Smooth muscle cell (in vitro differentiated cells): ENCODE measurements around the gene MAZ. TPM values are rescaled to one million over a fixed set of nuclear protein-coding genes. Genes with fewer than 3 reads are reported as not detected.
"Not testable (repeated sequence)": the region's sequence is repeated elsewhere in the genome, so short reads cannot be mapped to it uniquely, and the experiment has no call there.

Experiments used
- DNase-seq: peaks from one replicate; lab custom pipeline; 2025; ENCODE audit not compliant: unreplicated experiment; lab: John Stamatoyannopoulos, UW
- H2AFZ ChIP-seq: fragments of 200-600 bp; sonication (generic); 2 replicates; pipeline ENCODE4 v1.6.0; 2016; ENCODE audit warnings: antibody characterized with exemption, low read depth, mild to moderate bottlenecking
- H3F3A ChIP-seq: fragments of 200-600 bp; sonication (generic); 2 replicates; pipeline ENCODE4 v1.6.0; 2017; ENCODE audit warnings: antibody characterized with exemption, low read depth
- H3K27ac ChIP-seq: fragments of 200-600 bp; sonication (generic); 2 replicates; pipeline ENCODE4 v1.5.1; 2016; ENCODE audit warnings: low read depth, mild to moderate bottlenecking
- H3K27me3 ChIP-seq: fragments of 200-600 bp; sonication (generic); 2 replicates; pipeline ENCODE4 v1.6.1; 2016; ENCODE audit warnings: low read depth, mild to moderate bottlenecking
- H3K36me3 ChIP-seq: fragments of 200-600 bp; sonication (generic); 2 replicates; pipeline ENCODE4 v1.5.1; 2016; ENCODE audit warnings: low read depth
- H3K4me1 ChIP-seq: fragments of 200-600 bp; sonication (generic); 2 replicates; pipeline ENCODE4 v1.5.1; 2016; ENCODE audit warnings: low read depth
- H3K4me2 ChIP-seq: fragments of 200-600 bp; sonication (generic); 2 replicates; pipeline ENCODE4 v1.6.0; 2016; ENCODE audit warnings: mild to moderate bottlenecking
- H3K4me3 ChIP-seq: fragments of 200-600 bp; sonication (generic); 2 replicates; pipeline ENCODE4 v1.5.1; 2016; ENCODE audit warnings: mild to moderate bottlenecking
- H3K79me2 ChIP-seq: fragments of 200-600 bp; sonication (generic); 2 replicates; pipeline ENCODE4 v1.6.0; 2016; ENCODE audit warnings: low read depth, mild to moderate bottlenecking
- H3K9ac ChIP-seq: fragments of 200-600 bp; sonication (generic); 2 replicates; pipeline ENCODE4 v1.6.0; 2016; ENCODE audit warnings: low read depth
- H3K9me3 ChIP-seq: fragments of 200-600 bp; sonication (generic); replicated peaks from 2 replicates; pipeline ENCODE4 v1.5.1; 2016; ENCODE audit warnings: low read depth
- H4K20me1 ChIP-seq: fragments of 200-600 bp; sonication (generic); 2 replicates; pipeline ENCODE4 v1.6.0; 2016; ENCODE audit warnings: low read depth
- CTCF ChIP-seq: fragments of 200-600 bp; sonication (generic); IDR thresholded peaks from 2 replicates; pipeline ENCODE4 v1.5.1; 2017; ENCODE audit warnings: borderline replicate concordance, mild to moderate bottlenecking, antibody characterized with exemption; ENCODE audit not compliant: insufficient read depth, poor library complexity, severe bottlenecking
- WGBS: methylation state at CpG from one replicate; pipeline ENCODE4 v1.1.7; 2016; ENCODE audit warnings: low lambda C conversion rate; 5-methylcytosine and 5-hydroxymethylcytosine counted together
- polyA plus RNA-seq: library from polyadenylated mRNA; unstranded; fragments of >200 nt; fragmentation: Nextera tagmentation; extraction: Ambion mirVana; gene quantifications from 2 replicates; pipeline ENCODE4 v1.2.1, GENCODE V29; 2016
- total RNA-seq: library from RNA; depleted of rRNA; stranded (reverse); fragments of >200 nt; gene quantifications from 2 replicates; pipeline ENCODE4 v1.2.3, GENCODE V29; 2014

MAZ gene
- total and polyA plus RNA-seq, 2 experiments from 2014 or later: 77.2 to 229 TPM

- Histone ChIP-seq H3K9me3 (no peaks in the 10 kb centered on the region), H3K79me2 (peaks cover 53% of the 10 kb centered on the region), H3K27ac (peak overlapping the region; percentile 86), H3K4me2 (peak overlapping the region; percentile 71), H3K27me3 (no peaks in the 10 kb centered on the region), H3K4me1 (peaks cover 26% of the 10 kb centered on the region), H3K9ac (peak overlapping the region; percentile 52), H3K4me3 (no peak overlapping the region), H3F3A (peaks cover 16% of the 10 kb centered on the region), H2AFZ (no peak overlapping the region), H3K36me3 (no peaks in the 10 kb centered on the region), H4K20me1 (peaks cover 66% of the 10 kb centered on the region)
- DNase-seq: no peak
- WGBS: 40% methylated on average over 10 of the region's 10 CpGs
- no peak for TF ChIP-seq CTCF
Measured at GRCh38 chr16:29825145-29826044, 19.1 kb downstream of the MAZ start.

GRCh38 chr16:29826342-29826695 lies 20.0 kb downstream of the MAZ start:
- Histone ChIP-seq H3F3A (peaks cover 16% of the 10 kb centered on the region), H3K4me1 (peaks cover 24% of the 10 kb centered on the region), H2AFZ (no peak overlapping the region), H3K9ac (no peak overlapping the region), H3K4me2 (no peak overlapping the region), H3K36me3 (no peaks in the 10 kb centered on the region), H3K9me3 (no peaks in the 10 kb centered on the region), H4K20me1 (peaks cover 72% of the 10 kb centered on the region), H3K27ac (peak overlapping the region; percentile 86), H3K27me3 (no peaks in the 10 kb centered on the region), H3K79me2 (peaks cover 44% of the 10 kb centered on the region), H3K4me3 (no peak overlapping the region)
- 97% methylated on average over 8 of the region's 8 CpGs for WGBS
- no peak for DNase-seq
- no peak for TF ChIP-seq CTCF

- 93% methylated on average over 11 of the region's 11 CpGs for WGBS
- Histone ChIP-seq H3K27ac (no peak overlapping the region), H3K4me2 (no peak overlapping the region), H3K9ac (no peak overlapping the region), H3K9me3 (no peaks in the 10 kb centered on the region), H3F3A (no peaks in the 10 kb centered on the region), H3K27me3 (no peaks in the 10 kb centered on the region), H3K4me3 (no peak overlapping the region), H4K20me1 (peaks cover 56% of the 10 kb centered on the region), H3K4me1 (peaks cover 2% of the 10 kb centered on the region), H2AFZ (no peak overlapping the region), H3K36me3 (no peaks in the 10 kb centered on the region), H3K79me2 (peaks cover 22% of the 10 kb centered on the region)
- no peak for DNase-seq
- TF ChIP-seq CTCF: no peak
Measured at GRCh38 chr16:29830774-29831173, 24.4 kb downstream of the MAZ start.

GRCh38 chr16:29831490-29831889 lies 25.2 kb downstream of the MAZ start:
- Histone ChIP-seq H3K27ac (no peak overlapping the region), H3F3A (no peaks in the 10 kb centered on the region), H3K79me2 (peaks cover 16% of the 10 kb centered on the region), H3K9ac (no peak overlapping the region), H3K4me3 (no peak overlapping the region), H3K4me1 (no peaks in the 10 kb centered on the region), H2AFZ (no peak overlapping the region), H3K4me2 (no peak overlapping the region), H4K20me1 (peaks cover 49% of the 10 kb centered on the region), H3K9me3 (no peaks in the 10 kb centered on the region), H3K36me3 (no peaks in the 10 kb centered on the region), H3K27me3 (no peaks in the 10 kb centered on the region)
- DNase-seq: no peak
- WGBS: 90% methylated on average over 2 of the region's 2 CpGs
- no peak for TF ChIP-seq CTCF

- H3K27me3 ChIP-seq, H3K4me2 ChIP-seq, H3K4me3 ChIP-seq, H3K9ac ChIP-seq, H3F3A ChIP-seq, H3K27ac ChIP-seq, H3K4me1 ChIP-seq, H2AFZ ChIP-seq, H3K36me3 ChIP-seq, H3K79me2 ChIP-seq, H3K9me3 ChIP-seq, DNase-seq: not testable (repeated sequence)
- H4K20me1 ChIP-seq: peaks cover 32% of the 10 kb centered on the region
- 98% methylated on average over 4 of the region's 4 CpGs for WGBS
Measured at GRCh38 chr16:29833219-29833618, 26.9 kb downstream of the MAZ start.
